Measurements from ENCODE around the gene TTC13. TPM values are rescaled to one million over a fixed set of nuclear protein-coding genes. Genes with fewer than 3 reads are reported as not detected.

Gene TTC13
- total RNA-seq, 4 donors from 2014 or later: 20.4 to 30.1 (median 25.6) TPM

GRCh38 chr1:230857077-230857476, 121.6 kb downstream of the TTC13 start:
- Histone ChIP-seq H3K4me3 (no peak overlapping the region), H3K36me3 (peaks cover 0 to 30% (median 0%) of the 10 kb centered on the region in 3 donors), H3K27me3 (no peaks in the 10 kb centered on the region), H3K9me3 (peaks cover 0 to 9% (median 0%) of the 10 kb centered on the region in 4 donors), H3K4me1 (peaks cover 3 to 84% (median 40%) of the 10 kb centered on the region in 4 donors), H3K27ac (peak overlapping the region; percentile 41 to 88 (median 66))
- WGBS, 2 donors: 49 to 56% methylated on average over 13 of the region's 13 CpGs
- no peak for DNase-seq (ENCODE audit: low spot score in 2 of 2)
- TF ChIP-seq EP300 (IDR thresholded peaks at IDR 0.05) (peak in 1 of 2 donors; percentile 74), CTCF (IDR thresholded peaks at IDR 0.05) (no peak), POLR2A (IDR thresholded peaks at IDR 0.05) (no peak)

Small RNAs within 50 kb of the gene (small RNA-seq; reads per million reads assigned to genes)
- not detected for gene RN7SL837P

Other genes with a start within 250 kb of the TTC13 start
- 10 to 100 TPM in 1 of 4 donors, not detected in 3; 13.1 TPM for gene CAPN9, start 231.5 kb downstream of the TTC13 start, total RNA-seq
- 100 to 1,000 TPM in 3 of 4 donors, 10 to 100 TPM in 1; 91.9 to 162 (median 113) TPM for gene C1orf198, start 110.3 kb downstream of the TTC13 start, total RNA-seq
- gene ARV1, start 233 bp upstream of the TTC13 start, total RNA-seq: 10 to 100 TPM; 11.6 to 25.3 (median 14.6) TPM
- gene FAM89A, start 61.4 kb upstream of the TTC13 start, total RNA-seq: 10 to 100 TPM; 11.1 to 63.0 (median 23.5) TPM
- gene TRIM67, start 183.2 kb upstream of the TTC13 start, total RNA-seq: under 1 TPM in 1 of 4 donors, not detected in 3; 0.30 TPM

All from tibial nerve (tissue), 4 donors.